SK-N-SH (cell line): ENCODE data around the gene IDH3B. TPM values are rescaled to one million over a fixed set of nuclear protein-coding genes. Genes with fewer than 3 reads are reported as not detected.

Experiments used
- CTCF ChIA-PET: fragments of 300-600, 350-600 bp; formaldehyde crosslinking; extraction: SDS; loops from one replicate; lab custom pipeline; 2021; lab: Yijun Ruan, JAX
- POLR2A ChIA-PET: fragments of 350-600 bp; sonication (Branson Sonifier 250); formaldehyde crosslinking; extraction: SDS; loops from one replicate; lab custom pipeline; 2020; ENCODE audit warnings: antibody characterized with exemption, inconsistent platforms; lab: Yijun Ruan, JAX
- DNase-seq: peaks from one replicate; pipeline ENCODE4 v3.0.0; 2012
- H2AFZ ChIP-seq: fragments of 200-600 bp; sonication (generic); 2 replicates; pipeline ENCODE4 v1.8.1; 2016; ENCODE audit warnings: antibody characterized with exemption, mild to moderate bottlenecking, low read depth
- H3F3A ChIP-seq: fragments of 200-600 bp; sonication (generic); replicated peaks from 2 replicates; pipeline ENCODE3; 2016; ENCODE audit warnings: antibody characterized with exemption, mild to moderate bottlenecking; ENCODE audit not compliant: insufficient read depth
- H3K27ac ChIP-seq, 2 experiments: fragments of 200-500 bp in 1 of 2; fragments of 200-600 bp in 1 of 2; sonication (Bioruptor generic) in 1 of 2; sonication (generic), shearing (Covaris generic) in 1 of 2; 2 replicates each; pipeline versions ENCODE4 v1.5.1 to v1.6.1; 2014 to 2016; ENCODE audit warnings: low read depth in 2 of 2, inconsistent platforms in 1 of 2, low read length in 1 of 2, mild to moderate bottlenecking in 1 of 2, mixed read lengths in 1 of 2
- H3K27me3 ChIP-seq: fragments of 200-600 bp; sonication (generic), shearing (Covaris generic); 2 replicates; pipeline ENCODE4 v1.6.1; 2016; ENCODE audit warnings: mixed run types; ENCODE audit not compliant: insufficient read depth
- H3K36me3 ChIP-seq, 2 experiments: fragments of 200-500 bp in 1 of 2; fragments of 200-600 bp in 1 of 2; sonication (Bioruptor generic) in 1 of 2; sonication (generic) in 1 of 2; replicated peaks in 1 of 2; 2 replicates each; pipeline versions ENCODE3 to v1.5.1; 2014 to 2016; ENCODE audit warnings: low read length in 1 of 2, mild to moderate bottlenecking in 1 of 2; ENCODE audit not compliant: insufficient read depth in 2 of 2, control insufficient read depth in 1 of 2
- H3K4me1 ChIP-seq, 2 experiments: fragments of 200-500 bp in 1 of 2; fragments of 200-600 bp in 1 of 2; sonication (Bioruptor generic) in 1 of 2; sonication (generic), shearing (Covaris generic) in 1 of 2; 2 replicates each; pipeline versions ENCODE4 v1.5.1 to v1.6.1; 2014 to 2016; ENCODE audit warnings: low read depth in 1 of 2, low read length in 1 of 2, mixed run types in 1 of 2; ENCODE audit not compliant: insufficient read depth in 2 of 2, control insufficient read depth in 1 of 2
- H3K4me2 ChIP-seq: fragments of 200-600 bp; sonication (generic), shearing (Covaris generic); 2 replicates; pipeline ENCODE4 v1.6.1; 2017; ENCODE audit warnings: mixed run types
- H3K4me3 ChIP-seq, 2 experiments: fragments of 200-500 bp in 1 of 2; fragments of 200-600 bp in 1 of 2; sonication (Bioruptor generic) in 1 of 2; sonication (generic), shearing (Covaris generic) in 1 of 2; 2 replicates each; pipeline versions ENCODE4 v1.5.1 to v1.8.1; 2014 to 2016; ENCODE audit warnings: low read depth in 2 of 2, inconsistent platforms in 1 of 2, low read length in 1 of 2, mild to moderate bottlenecking in 1 of 2, mixed read lengths in 1 of 2, moderate library complexity in 1 of 2
- H3K79me2 ChIP-seq: fragments of 200-600 bp; sonication (generic); 2 replicates; pipeline ENCODE4 v1.8.1; 2017; ENCODE audit warnings: mild to moderate bottlenecking; ENCODE audit not compliant: insufficient read depth
- H3K9ac ChIP-seq: fragments of 200-600 bp; sonication (generic); 2 replicates; pipeline ENCODE4 v1.6.1; 2017; ENCODE audit warnings: mixed run types
- H3K9me2 ChIP-seq: fragments of 200-600 bp; sonication (generic); 2 replicates; pipeline ENCODE4 v1.6.1; 2017; ENCODE audit warnings: mixed run types
- H3K9me3 ChIP-seq: fragments of 200-600 bp; sonication (generic); 2 replicates; pipeline ENCODE4 v1.6.1; 2017; ENCODE audit warnings: mixed run types, mild to moderate bottlenecking, moderate library complexity
- H4K20me1 ChIP-seq: fragments of 200-600 bp; sonication (generic); 2 replicates; pipeline ENCODE4 v1.6.1; 2017; ENCODE audit warnings: mild to moderate bottlenecking, mixed run types; ENCODE audit not compliant: insufficient read depth
- CHD2 ChIP-seq: fragments of 150-350 bp; IDR thresholded peaks from 2 replicates; pipeline ENCODE4 v1.6.1; 2018; ENCODE audit warnings: low read length; ENCODE audit not compliant: partially characterized antibody
- ELF1 ChIP-seq: IDR thresholded peaks from 2 replicates; pipeline ENCODE4 v1.4.0; 2012
- EP300 ChIP-seq, 2 experiments: IDR thresholded peaks; 2 replicates each; pipeline versions ENCODE4 v1.4.0 to v1.6.1; 2012; ENCODE audit warnings: borderline replicate concordance in 1 of 2, low read depth in 1 of 2, low read length in 1 of 2
- FOXM1 ChIP-seq: IDR thresholded peaks from 2 replicates; pipeline ENCODE4 v1.4.0; 2012; ENCODE audit warnings: low read depth, mild to moderate bottlenecking
- GATA2 ChIP-seq: sonication (generic); formaldehyde crosslinking; IDR thresholded peaks from 2 replicates; pipeline ENCODE4 v1.5.0; 2020; ENCODE audit warnings: mild to moderate bottlenecking, missing genetic modification reagents
- MEF2A ChIP-seq: IDR thresholded peaks from 2 replicates; pipeline ENCODE4 v1.4.0; 2012; ENCODE audit warnings: low read depth, borderline replicate concordance
- NRF1 ChIP-seq: IDR thresholded peaks from 2 replicates; pipeline ENCODE4 v1.6.1; 2012; ENCODE audit warnings: low read depth, mild to moderate bottlenecking, low read length
- POLR2AphosphoS5 ChIP-seq: IDR thresholded peaks from 2 replicates; pipeline ENCODE4 v1.6.1; 2012; ENCODE audit warnings: low read depth, low read length
- RCOR1 ChIP-seq: fragments of 150-350 bp; IDR thresholded peaks from 2 replicates; pipeline ENCODE4 v1.6.1; 2017; ENCODE audit warnings: antibody characterized with exemption, low read length
- RFX5 ChIP-seq: IDR thresholded peaks from 2 replicates; pipeline ENCODE4 v1.6.1; 2012; ENCODE audit warnings: mild to moderate bottlenecking, improper control_type of control experiment, low read length
- SMC3 ChIP-seq: IDR thresholded peaks from 2 replicates; pipeline ENCODE4 v1.6.1; 2012; ENCODE audit warnings: low read depth, low read length, improper control_type of control experiment
- TCF12 ChIP-seq: IDR thresholded peaks from 2 replicates; pipeline ENCODE4 v1.4.0; 2012
- WGBS: methylation state at CpG from one replicate; pipeline ENCODE4 v1.1.6; 2017; ENCODE audit warnings: low lambda C conversion rate; 5-methylcytosine and 5-hydroxymethylcytosine counted together
- polyA plus RNA-seq, 3 experiments: library from polyadenylated mRNA; depleted of rRNA; stranded (reverse); fragments of >200 nt; gene quantifications; 2 replicates each; pipeline ENCODE4 v1.2.3, GENCODE V29; 2012
- TF ChIP-seq, protein P1 (sequence below): IDR thresholded peaks from 2 replicates; pipeline ENCODE4 v1.4.0; 2012; ENCODE audit warnings: low read depth
- TF ChIP-seq, protein P2 (sequence below): fragments of 150-350 bp; IDR thresholded peaks from 2 replicates; pipeline ENCODE4 v1.6.1; 2017; ENCODE audit warnings: antibody characterized with exemption, low read length, low read depth, borderline replicate concordance

The IDH3B gene
- polyA plus RNA-seq, 1 of the 3 experiments (the other 2 are of a cell fraction), result 233 TPM

- Histone ChIP-seq H2AFZ (no peak overlapping the region), H3K4me1 (peaks cover 0 to 36% of the 10 kb centered on the region in 2 experiments; a peak in 1 of 4 replicates), H3K27ac (peak overlapping the region in 1 of 2 experiments; percentile 22; a peak in 1 of 4 replicates), H3K9me2 (no peaks in the 10 kb centered on the region), H3K4me3 (peak overlapping the region in 1 of 2 experiments; percentile 56; a peak in 2 of 4 replicates), H3K9me3 (no peaks in the 10 kb centered on the region), H3K9ac (no peak overlapping the region)
- ChIA-PET CTCF (interaction anchor here (1.1 to 1.5 kb wide), 5 partner anchors 19 to 171 kb away, joined by 3 to 6 read pairs (median 3); no protein-coding TSS in a partner anchor), POLR2A (interaction anchor here (1.5 kb wide), 1 partner anchor 223 kb away, joined by 3 read pairs; no protein-coding TSS in a partner anchor)
- no peak for DNase-seq
- WGBS, result no CpG with 5 or more reads among the region's 64 CpGs
- TF ChIP-seq GATA2 (CRISPR knock-in tag) (no peak), SMC3 (no peak), NRF1 (no peak), MEF2A (no peak)
- TF ChIP-seq, all 33 proteins: peak for 0
- H3K27me3 ChIP-seq, result no peaks in the 10 kb centered on the region
- H3F3A ChIP-seq, result peaks cover 7% of the 10 kb centered on the region
- no peak overlapping the region for H3K4me2 ChIP-seq
- peaks cover 7% of the 10 kb centered on the region; the same call in 1 of the 2 replicates for H4K20me1 ChIP-seq
- H3K79me2 ChIP-seq, result no peaks in the 10 kb centered on the region; the same call in 1 of the 2 replicates
- H3K36me3 ChIP-seq, result no peaks in the 10 kb centered on the region
Measured at GRCh38 chr20:2692886-2693285, 28.9 kb upstream of the IDH3B start.

DNA sequence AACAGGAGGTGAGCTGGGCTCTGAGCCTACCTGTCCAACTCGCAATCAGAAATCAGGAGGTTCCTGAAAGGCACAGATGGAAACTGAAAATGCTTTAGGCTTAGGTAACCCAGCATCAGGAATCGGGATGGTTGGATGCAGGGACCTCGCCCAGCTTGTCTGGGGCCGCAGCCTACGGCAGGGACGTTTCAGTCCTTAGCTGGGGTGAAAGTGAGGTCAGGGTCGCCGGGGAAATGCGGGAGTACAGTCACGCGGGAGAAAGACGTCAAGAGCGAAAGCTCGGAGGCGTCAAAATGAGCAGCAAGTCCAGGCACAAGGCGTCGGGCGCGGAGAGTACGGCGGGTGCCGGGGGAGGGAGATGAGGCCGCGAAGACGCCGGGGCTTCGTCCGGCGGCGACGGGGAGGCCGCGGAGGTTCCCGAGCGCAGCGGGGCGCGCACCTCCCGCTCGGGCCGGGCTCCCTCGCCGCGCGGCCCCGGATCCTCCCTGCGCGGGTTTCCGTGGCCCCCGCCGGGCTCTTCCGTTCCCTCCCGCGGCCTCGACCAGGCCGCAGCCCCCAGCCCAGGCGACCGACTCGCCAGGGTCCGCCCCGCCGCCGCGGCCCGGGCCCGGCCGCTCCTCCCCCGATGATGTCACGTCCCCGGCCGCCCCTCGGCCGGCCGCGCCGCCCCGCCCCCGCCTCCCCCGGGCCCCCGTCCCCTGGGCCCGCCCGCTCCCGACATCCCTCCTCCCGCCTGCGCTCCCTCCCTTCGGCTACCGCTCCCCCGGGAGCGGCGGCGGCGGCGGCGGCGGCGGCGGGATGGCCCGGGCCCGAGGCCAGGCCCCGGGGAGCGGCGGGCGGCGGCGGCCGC lies 28.2 kb upstream of the IDH3B start, which contains the start of gene EBF4:
Gene EBF4 (plus strand): TSS at position 745 of the 850 bp plus-strand sequence. CDS start 866 bp downstream, outside the sequence.
- peaks cover 0 to 31% of the 10 kb centered on the region in 2 experiments; a peak in 1 of 4 replicates for H3K4me1 ChIP-seq
- peak within 1 kb of the TSS; percentile 39 for H3K9ac ChIP-seq
- TF ChIP-seq, protein P1, sequence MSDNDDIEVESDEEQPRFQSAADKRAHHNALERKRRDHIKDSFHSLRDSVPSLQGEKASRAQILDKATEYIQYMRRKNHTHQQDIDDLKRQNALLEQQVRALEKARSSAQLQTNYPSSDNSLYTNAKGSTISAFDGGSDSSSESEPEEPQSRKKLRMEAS, result peak; percentile 82
- TF ChIP-seq RCOR1 (no peak), CHD2 (peak; percentile 34)
- TF ChIP-seq, all 33 proteins: peak for 2
- peaks cover 7% of the 10 kb centered on the region; the same call in 1 of the 2 replicates for H4K20me1 ChIP-seq
- H3K9me2 ChIP-seq, result no peaks in the 10 kb centered on the region
- peak within 1 kb of the TSS; percentile 32 to 69; a peak in 2 of 4 replicates for H3K27ac ChIP-seq
- WGBS, result 54% methylated on average over 30 of the region's 106 CpGs
- peak within 1 kb of the TSS; percentile 85 for H3K4me2 ChIP-seq
- ChIA-PET CTCF (interaction anchor here (1.3 to 1.5 kb wide), 3 partner anchors 51 to 160 kb away, joined by 3 to 6 read pairs (median 4); no protein-coding TSS in a partner anchor), POLR2A (interaction anchor here (1.0 to 1.5 kb wide), 2 partner anchors 28 to 223 kb away, joined by 3 read pairs; partner anchors contain the start of gene IDH3B)
- H3K27me3 ChIP-seq, result no peaks in the 10 kb centered on the region
- peak within 1 kb of the TSS; percentile 68; the same call in 1 of the 2 replicates for H2AFZ ChIP-seq
- no peaks in the 10 kb centered on the region; the same call in 1 of the 2 replicates for H3K79me2 ChIP-seq
- H3K36me3 ChIP-seq, result no peaks in the 10 kb centered on the region
- H3K9me3 ChIP-seq, result no peaks in the 10 kb centered on the region
- peaks cover 7% of the 10 kb centered on the region for H3F3A ChIP-seq
- H3K4me3 ChIP-seq, result peak within 1 kb of the TSS; percentile 56 to 60
- peak; percentile 99 for DNase-seq

GRCh38 chr20:2691663-2692035 lies 27.6 kb upstream of the IDH3B start:
- 88% methylated on average over 10 of the region's 10 CpGs for WGBS
- H3K4me2 ChIP-seq, result peak overlapping the region; percentile 85
- no peaks in the 10 kb centered on the region for H3K36me3 ChIP-seq
- H3K9ac ChIP-seq, result 0 out of 2 replicates have a peak overlapping the region, but pooled peaks have one; percentile 39
- CTCF ChIA-PET, result interaction anchor here (1.0 to 1.3 kb wide), 2 partner anchors 52 to 160 kb away, joined by 4 to 5 read pairs; no protein-coding TSS in a partner anchor
- no peaks in the 10 kb centered on the region for H3K27me3 ChIP-seq
- H4K20me1 ChIP-seq, result peaks cover 7% of the 10 kb centered on the region; the same call in 1 of the 2 replicates
- no peak overlapping the region; a peak in 1 of 4 replicates for H3K27ac ChIP-seq
- H3K9me3 ChIP-seq, result no peaks in the 10 kb centered on the region
- no peak for TF ChIP-seq TCF12
- TF ChIP-seq, protein P2, sequence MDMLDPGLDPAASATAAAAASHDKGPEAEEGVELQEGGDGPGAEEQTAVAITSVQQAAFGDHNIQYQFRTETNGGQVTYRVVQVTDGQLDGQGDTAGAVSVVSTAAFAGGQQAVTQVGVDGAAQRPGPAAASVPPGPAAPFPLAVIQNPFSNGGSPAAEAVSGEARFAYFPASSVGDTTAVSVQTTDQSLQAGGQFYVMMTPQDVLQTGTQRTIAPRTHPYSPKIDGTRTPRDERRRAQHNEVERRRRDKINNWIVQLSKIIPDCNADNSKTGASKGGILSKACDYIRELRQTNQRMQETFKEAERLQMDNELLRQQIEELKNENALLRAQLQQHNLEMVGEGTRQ, result no peak
- no peak for TF ChIP-seq ELF1
- no peak for TF ChIP-seq FOXM1
- TF ChIP-seq RFX5, result no peak
- no peak for TF ChIP-seq NRF1
- no peak for TF ChIP-seq MEF2A
- TF ChIP-seq EP300 (IDR thresholded peaks at IDR 0.05; ENCODE audit: borderline replicate concordance in 1 of 2, low read depth in 1 of 2, low read length in 1 of 2), result no peak
- TF ChIP-seq POLR2AphosphoS5, result no peak
- TF ChIP-seq, all 33 proteins: peak for 0
- POLR2A ChIA-PET, result interaction anchor here (1.0 kb wide), 1 partner anchor 28 kb away, joined by 3 read pairs; the partner anchor contains the start of gene IDH3B
- H3F3A ChIP-seq, result peaks cover 7% of the 10 kb centered on the region
- DNase-seq, result no peak
- peak overlapping the region; percentile 56 to 60 for H3K4me3 ChIP-seq
- peak overlapping the region; percentile 68; the same call in 1 of the 2 replicates for H2AFZ ChIP-seq
- no peaks in the 10 kb centered on the region for H3K9me2 ChIP-seq
- peaks cover 0 to 28% of the 10 kb centered on the region in 2 experiments; a peak in 1 of 4 replicates for H3K4me1 ChIP-seq
- H3K79me2 ChIP-seq, result no peaks in the 10 kb centered on the region; the same call in 1 of the 2 replicates
